HL-60 (cell line): ENCODE measurements around the gene SECISBP2L.

Experiments
- GABPA ChIP-seq: IDR thresholded peaks from 2 replicates; pipeline ENCODE4 v1.6.1; 2012; ENCODE audit warnings: low read depth
- POLR2AphosphoS5 ChIP-seq: IDR thresholded peaks from 2 replicates; pipeline ENCODE4 v1.6.1; 2012; ENCODE audit warnings: low read depth
- SPI1 ChIP-seq: IDR thresholded peaks from 2 replicates; pipeline ENCODE4 v1.6.1; 2012; ENCODE audit warnings: low read depth, mild to moderate bottlenecking, borderline replicate concordance
- TF ChIP-seq, protein P1 (sequence below): IDR thresholded peaks from one replicate; pipeline ENCODE4 v1.5.1; 2011; ENCODE audit warnings: low read length, control low read depth, inconsistent platforms; ENCODE audit not compliant: insufficient read depth
- TF ChIP-seq, protein P2 (sequence below): IDR thresholded peaks from 2 replicates; pipeline ENCODE4 v1.6.1; 2012; ENCODE audit warnings: low read depth; ENCODE audit not compliant: insufficient replicate concordance

DNA sequence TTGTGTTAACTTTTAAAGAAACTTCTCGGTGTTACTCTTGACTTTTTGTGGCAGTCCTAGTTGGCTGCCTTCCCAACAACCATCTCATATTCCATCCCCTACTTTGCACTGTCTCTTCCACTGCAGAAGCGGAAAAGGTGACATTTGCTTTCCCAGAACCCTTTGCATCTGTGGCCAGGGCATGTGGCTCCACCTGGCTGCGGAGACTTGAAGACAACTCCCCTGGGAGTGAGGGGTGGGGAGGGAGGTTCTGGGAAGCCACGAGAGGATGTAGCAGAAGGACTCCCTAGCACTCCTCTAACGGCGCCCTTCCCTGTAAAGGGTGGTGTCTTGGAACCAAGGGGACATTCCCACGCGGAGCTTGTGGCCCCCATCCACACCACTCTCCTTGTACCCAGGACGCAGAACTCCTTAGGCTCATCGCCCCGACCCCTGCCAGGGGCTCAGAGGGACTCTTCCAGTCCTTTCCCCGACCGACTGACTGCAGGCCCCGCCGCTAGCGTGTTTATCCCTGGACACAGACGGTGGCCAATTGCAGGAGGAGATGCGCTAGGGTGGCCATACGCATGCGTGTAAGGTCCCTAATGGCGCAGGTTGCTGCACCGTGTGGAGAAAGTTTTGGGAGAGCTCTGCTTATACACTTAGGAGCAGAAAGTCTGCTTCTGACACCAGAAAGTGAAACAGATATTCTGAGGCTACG, 33.2 kb upstream of the SECISBP2L start:
- TF ChIP-seq, protein P1, sequence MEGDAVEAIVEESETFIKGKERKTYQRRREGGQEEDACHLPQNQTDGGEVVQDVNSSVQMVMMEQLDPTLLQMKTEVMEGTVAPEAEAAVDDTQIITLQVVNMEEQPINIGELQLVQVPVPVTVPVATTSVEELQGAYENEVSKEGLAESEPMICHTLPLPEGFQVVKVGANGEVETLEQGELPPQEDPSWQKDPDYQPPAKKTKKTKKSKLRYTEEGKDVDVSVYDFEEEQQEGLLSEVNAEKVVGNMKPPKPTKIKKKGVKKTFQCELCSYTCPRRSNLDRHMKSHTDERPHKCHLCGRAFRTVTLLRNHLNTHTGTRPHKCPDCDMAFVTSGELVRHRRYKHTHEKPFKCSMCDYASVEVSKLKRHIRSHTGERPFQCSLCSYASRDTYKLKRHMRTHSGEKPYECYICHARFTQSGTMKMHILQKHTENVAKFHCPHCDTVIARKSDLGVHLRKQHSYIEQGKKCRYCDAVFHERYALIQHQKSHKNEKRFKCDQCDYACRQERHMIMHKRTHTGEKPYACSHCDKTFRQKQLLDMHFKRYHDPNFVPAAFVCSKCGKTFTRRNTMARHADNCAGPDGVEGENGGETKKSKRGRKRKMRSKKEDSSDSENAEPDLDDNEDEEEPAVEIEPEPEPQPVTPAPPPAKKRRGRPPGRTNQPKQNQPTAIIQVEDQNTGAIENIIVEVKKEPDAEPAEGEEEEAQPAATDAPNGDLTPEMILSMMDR: no peak
- no peak for TF ChIP-seq SPI1
- no peak for TF ChIP-seq POLR2AphosphoS5
- TF ChIP-seq, protein P2, sequence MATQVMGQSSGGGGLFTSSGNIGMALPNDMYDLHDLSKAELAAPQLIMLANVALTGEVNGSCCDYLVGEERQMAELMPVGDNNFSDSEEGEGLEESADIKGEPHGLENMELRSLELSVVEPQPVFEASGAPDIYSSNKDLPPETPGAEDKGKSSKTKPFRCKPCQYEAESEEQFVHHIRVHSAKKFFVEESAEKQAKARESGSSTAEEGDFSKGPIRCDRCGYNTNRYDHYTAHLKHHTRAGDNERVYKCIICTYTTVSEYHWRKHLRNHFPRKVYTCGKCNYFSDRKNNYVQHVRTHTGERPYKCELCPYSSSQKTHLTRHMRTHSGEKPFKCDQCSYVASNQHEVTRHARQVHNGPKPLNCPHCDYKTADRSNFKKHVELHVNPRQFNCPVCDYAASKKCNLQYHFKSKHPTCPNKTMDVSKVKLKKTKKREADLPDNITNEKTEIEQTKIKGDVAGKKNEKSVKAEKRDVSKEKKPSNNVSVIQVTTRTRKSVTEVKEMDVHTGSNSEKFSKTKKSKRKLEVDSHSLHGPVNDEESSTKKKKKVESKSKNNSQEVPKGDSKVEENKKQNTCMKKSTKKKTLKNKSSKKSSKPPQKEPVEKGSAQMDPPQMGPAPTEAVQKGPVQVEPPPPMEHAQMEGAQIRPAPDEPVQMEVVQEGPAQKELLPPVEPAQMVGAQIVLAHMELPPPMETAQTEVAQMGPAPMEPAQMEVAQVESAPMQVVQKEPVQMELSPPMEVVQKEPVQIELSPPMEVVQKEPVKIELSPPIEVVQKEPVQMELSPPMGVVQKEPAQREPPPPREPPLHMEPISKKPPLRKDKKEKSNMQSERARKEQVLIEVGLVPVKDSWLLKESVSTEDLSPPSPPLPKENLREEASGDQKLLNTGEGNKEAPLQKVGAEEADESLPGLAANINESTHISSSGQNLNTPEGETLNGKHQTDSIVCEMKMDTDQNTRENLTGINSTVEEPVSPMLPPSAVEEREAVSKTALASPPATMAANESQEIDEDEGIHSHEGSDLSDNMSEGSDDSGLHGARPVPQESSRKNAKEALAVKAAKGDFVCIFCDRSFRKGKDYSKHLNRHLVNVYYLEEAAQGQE: no peak
- no peak for TF ChIP-seq GABPA
